LoVo (cell line): ENCODE results near the gene PDE4A.
"Not testable (repeated sequence)": the region's sequence is repeated elsewhere in the genome, so short reads cannot be mapped to it uniquely, and the experiment has no call there.

Source experiments
- DNase-seq: peaks from one replicate; pipeline ENCODE4 v3.0.0-alpha.2; 2016; ENCODE audit warnings: low spot score

PDE4A gene

DNA sequence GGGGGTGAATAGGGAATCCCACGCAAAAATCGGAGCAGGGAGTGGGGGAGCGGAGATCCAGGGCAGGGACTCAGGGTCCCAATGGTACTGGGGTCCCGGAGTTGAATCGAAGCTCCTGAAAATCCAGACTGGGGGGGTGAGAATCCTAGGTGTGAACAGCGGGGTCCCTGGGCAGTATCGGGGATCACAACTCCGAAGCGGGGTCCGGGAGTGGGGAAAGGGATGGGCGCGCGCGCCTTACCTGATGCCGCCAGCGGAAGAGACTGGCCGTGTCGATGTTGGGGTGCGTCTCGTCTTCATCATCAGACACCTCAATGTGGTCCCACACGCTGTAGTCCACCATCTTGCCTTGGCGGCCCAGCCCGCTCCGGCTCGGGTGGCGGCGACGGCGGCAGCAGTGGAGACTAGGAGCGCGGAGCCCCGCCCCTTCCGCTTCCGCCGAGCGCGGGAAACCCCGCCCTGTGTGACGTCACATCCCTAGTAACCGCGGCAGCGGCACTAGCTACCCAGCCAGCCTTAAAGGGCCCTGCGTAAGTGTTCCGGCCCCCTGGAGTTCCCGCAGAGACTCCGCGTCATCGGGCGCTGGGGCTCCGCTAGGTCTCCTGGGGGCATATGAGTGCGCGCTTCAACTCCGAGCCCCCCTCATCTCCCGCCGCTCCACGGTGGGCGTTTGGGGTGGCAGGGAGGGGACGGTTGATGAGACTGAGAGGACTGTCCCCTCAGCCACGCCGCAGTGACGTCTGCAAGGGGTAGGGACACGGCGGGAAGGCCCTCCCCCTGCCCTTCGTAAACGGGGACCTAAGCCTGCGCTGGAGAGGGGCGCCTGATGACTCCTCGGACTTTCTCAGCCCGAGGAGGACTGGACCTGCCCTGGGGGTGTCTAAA is 17.0 kb upstream of the PDE4A start, which contains the start of gene CDC37:
Gene CDC37, minus strand, starts transcription at position 406 of the 885 bp plus-strand sequence. Its CDS starts 63 bp downstream, at position 343.
- DNase-seq: peak; percentile 97

DNA sequence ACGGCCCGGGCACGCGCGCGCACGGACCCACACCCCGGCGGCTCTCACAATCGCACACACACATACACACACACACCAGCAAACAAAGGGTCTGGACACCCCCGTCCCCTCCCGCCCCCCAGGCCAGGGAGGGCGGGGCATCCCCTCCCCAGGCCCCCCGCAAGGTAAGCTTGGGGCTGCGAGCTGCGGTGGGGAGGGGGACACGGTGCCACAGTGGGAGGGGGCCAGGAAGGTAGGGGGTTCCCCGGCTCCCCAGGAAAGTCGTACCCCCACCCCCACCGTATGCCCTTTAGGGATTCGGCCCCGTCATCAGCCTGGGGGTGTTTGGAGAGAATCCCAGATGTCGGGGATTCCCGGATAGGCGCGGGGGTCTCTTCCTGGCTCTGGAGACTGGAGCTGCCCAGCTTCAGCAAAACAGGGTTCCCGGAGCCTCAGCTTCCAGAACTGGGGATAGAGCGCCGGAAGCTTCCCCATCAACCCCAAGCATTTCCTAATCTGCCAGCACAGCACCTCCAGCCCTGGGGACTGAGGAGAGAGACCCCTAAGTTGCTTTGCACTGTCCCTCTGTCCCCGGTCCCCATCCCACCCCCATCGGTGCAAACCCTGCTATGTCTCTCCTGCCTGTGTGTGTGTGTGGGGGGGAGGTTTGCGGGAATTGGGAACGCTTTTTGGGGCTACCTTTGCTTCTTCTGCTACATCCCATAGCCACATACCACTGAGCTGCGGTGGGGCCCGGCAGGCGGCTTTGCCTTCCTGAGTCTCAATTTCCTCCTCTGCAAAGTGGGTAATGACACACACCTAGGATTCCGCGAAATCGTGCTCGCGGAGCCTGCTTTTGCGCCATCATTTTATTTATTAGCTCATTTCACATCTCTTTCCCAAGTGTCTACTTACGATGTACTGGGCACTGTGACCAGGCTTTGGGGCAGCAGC is 15.2 kb upstream of the PDE4A start:
- DNase-seq: no peak

DNA sequence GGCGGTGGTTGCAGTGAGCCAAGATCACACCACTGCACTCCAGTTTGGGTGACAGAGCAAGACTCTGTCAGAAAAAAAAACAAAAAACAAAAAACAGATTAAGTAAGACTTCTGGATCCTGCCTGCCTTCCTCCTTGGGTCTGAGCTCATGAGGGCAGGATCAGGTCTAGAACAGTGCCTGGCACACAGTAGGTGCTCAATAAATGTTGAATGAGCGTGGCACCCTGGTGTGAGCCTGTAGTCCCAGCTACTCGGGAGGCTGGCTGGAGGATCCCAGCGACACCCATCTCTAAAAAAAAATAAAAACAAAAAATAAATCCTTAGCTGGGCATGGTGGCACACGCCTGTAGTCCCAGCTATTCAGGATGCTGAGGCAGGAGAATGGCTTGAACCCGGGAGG is 14.1 kb upstream of the PDE4A start:
- DNase-seq: no peak

DNA sequence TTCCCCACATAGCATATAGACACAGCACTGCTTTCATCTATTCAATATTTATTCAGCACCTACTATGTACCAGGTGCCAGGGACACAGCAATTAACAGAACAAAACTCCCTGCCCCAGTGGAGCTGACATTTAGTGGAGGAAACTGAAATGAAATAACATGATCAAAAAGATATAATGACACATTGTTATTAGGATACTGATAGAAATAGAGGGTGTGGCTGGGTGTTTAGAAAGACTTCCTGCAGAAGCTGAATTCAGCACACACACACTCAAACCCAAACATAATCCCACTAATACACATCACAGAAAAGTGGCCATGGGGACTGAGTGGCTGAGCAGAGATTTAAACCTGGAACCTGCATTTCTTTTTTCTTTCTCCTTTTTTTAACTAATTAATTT is 13.2 kb upstream of the PDE4A start:
- DNase-seq: no peak

DNA sequence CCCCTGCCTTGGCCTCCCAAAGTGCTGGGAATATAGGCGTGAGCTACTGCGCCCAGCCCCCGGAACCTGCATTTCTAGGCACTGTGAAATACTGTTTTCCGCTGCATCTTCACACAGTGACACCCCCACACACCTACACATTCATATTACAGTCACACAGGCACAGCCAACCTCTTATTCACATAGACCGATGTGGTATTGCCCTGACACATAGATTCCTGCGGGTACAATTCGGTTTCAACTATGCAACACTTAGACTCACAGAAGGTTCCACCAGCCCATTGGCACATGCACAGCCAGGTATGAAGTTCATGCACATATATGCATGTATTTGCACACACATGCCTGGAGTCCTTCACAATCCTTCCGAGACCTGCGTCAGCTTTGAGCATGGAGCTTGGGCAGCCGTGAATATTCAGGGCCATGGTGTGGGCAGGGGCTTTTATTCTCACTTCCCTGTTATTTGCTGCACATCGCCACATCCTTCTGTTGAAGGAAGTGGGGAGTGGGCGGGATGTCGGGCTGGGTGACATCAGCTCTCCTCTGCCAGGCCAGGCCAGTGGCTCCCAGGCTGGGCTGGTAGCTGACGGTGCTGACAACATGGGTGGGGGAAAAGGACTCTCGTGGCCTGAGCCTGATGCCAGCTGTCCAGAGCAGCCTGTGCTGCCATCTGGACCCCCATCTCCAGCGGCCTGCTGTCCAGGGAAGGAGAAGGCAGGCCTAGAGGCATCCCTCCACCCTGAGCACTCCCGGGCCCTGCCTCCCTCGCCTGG is 11.6 kb upstream of the PDE4A start:
- no peak for DNase-seq

DNA sequence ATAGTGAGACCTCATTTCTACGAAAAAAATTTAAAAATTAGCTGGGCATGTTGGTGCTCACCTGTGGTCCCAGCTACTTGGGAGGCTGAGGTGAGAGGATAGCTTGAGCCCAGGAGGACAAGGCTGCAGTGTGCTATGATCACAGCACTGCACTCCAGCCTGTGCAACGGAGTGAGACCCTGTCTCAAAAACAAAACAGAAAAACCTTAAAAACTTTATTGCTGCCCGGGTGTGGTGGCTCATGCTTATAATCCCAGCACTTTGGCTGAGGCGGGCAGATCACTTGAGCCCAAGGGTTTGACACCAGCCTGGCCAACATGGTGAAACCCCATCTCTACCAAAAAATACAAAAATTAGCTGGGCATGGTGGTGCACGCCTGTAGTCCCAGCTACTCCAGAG is 9.1 kb upstream of the PDE4A start:
- DNase-seq: not testable (repeated sequence)

DNA sequence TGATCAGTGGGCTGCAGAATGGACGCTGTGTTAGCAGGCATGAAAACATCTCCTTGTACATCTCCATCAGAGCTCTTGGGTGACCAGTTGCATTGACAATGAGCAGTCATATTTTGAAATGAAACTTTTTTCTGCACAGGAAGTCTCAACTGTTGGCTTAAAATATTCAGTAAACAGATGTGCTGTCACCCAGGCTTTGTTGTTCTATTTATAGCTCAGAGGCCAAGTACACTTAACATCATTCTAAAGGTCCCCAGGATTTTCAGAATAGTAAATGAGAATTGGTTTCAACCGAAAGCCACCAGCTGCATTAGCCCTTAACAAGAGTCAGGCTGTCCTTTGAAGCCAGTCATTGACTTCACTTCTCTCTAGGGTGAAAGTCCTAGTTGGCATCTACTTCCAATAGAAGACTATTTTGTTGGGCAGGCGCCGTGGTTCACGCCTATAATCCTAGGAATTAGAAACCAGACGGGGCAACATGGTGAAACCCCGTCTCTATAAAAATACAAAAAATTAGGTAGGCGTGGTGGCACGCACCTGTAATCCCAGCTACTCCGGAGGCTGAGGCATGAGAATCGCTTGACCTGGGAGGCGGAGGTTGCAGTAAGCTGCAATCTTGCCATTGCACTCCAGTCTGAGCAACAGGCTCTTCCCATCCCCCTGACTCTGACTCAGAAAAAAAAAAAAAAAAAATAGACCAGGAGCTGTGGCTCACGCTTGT is 7.9 kb upstream of the PDE4A start:
- no peak for DNase-seq

DNA sequence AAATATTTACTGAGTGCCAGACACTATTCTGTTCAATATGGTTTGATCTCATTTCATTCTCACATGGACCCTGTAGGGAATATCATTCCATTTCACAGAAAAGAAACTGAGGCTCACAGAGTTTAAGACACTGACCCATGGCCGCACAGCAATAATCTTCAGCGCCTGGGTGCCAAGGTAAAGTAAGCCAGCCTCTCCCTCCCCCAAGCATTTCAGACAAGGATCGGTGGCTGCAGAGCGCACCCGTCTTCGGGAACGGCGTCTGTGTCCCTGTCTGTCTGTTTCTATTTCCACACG is 4.3 kb upstream of the PDE4A start:
- no peak for DNase-seq

DNA sequence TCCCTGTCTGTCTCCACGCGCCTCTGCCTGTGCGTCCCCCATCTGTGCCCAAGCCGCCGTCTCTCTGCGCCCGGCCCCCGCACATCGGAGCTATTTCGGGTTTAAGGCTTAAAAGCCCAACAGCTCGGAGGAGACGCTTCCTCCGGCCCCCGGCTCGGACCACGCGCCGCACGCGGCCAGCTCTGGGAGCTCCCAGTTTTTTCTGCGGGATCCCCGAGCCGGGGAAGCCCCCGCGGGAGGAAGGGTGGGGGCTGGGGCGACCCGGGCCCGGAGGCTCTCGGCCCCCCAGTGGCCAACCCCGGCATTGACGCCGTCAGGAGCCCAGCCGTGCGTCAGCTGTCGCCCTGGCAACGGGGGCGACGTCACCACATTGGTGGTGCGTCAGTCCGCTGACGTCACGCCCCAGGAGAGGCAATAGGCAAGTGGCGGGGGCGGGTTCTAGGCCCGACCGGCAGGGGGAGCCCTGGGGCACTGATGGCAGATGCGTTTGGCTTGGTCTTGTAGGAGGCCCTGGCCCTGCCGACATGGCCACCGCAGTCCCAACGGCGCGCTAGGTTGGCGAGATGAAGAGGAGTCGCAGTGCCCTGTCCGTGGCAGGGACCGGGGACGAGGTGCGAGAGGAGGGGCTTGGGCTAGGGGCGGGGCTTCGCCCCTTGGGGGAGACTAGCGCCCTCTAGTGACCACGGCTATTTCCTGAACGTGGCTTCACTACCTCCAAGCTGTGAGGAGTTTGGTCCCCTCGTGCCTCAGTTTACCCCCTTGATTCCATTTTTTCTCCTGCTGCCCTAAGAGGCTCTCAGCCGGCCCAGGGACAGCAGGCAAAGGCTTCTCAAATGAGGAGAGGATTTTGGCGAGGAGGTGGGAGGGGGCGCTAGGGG is 3.7 kb upstream of the PDE4A start:
- peak; percentile 89 for DNase-seq

DNA sequence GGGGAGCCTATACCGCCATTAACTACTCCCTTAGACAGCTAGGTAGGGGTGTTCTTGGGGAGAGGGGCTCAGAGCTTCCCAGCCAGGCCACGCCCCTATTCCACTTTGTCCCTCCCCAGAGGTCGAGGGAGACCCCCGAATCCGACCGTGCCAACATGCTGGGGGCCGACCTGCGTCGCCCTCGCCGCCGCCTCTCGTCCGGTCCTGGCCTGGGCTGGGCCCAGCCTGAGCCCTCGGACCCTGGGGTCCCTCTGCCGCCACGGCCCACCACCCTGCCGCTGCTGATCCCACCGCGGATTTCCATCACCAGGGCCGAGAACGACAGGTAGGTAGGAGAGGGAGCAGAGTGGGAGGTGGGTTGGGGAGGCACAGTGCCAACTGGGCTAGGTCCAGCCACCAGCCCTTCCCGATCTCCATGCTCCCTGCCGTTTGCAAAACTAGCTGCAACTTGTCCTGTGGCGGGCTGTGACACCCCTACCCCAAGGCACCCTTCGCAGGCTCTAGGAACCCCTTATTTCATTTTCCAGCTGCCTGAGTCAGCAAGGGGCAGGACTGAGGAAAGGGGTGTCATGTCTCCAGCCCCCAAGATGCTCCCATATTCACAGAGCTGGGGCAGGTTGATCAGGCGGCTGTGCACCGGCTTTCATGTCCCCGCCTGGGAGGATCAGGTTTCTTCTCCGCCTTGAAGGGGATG is 2.6 kb upstream of the PDE4A start:
- no peak for DNase-seq

DNA sequence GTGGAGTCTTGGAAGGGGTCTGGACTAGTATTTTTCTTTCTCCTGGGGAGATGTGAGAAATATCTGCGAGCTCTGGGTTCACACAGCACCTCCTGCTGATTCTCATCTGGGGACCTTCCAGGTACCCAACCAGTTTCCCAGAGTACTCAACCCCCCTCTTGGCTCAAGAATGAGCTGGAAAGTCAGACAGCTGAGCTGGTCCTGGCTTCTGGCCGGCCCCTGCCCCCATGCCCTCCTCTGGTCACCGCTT is 2.2 kb upstream of the PDE4A start:
- no peak for DNase-seq

DNA sequence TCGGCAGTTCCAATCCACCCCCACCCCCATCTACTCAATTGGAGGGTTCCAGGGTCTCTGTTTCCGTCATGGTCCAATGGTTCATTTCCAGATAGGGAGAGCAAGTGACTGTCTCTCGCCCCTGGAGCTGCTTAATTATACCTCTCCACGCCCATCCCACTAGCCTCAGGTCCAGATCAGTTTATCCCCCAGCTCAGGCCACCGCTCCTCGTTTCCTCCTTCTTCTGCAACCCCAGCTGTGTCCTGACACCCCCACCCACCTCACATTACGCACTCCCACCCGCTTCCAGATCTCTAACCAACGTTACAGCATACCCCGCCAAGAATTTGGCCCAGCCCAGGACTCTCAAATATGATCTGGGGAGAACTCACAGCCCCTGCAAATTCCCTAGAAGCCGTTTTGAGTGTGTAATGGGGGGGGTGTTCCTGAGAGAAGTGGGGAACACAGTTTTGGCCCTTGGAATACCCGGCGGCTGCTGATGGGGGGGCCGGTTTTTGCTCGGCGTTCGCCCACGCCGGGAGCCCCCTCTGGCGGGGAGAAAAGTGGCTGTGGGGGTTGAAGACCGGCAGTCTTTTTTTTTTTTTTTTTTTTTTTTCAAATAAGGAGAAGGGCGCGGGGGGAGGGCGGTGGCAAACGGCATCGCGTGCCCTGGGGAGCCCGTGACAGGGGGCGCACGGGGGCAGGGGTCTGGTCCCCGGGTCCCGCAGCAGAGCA is 1.7 kb upstream of the PDE4A start:
- DNase-seq: no peak

DNA sequence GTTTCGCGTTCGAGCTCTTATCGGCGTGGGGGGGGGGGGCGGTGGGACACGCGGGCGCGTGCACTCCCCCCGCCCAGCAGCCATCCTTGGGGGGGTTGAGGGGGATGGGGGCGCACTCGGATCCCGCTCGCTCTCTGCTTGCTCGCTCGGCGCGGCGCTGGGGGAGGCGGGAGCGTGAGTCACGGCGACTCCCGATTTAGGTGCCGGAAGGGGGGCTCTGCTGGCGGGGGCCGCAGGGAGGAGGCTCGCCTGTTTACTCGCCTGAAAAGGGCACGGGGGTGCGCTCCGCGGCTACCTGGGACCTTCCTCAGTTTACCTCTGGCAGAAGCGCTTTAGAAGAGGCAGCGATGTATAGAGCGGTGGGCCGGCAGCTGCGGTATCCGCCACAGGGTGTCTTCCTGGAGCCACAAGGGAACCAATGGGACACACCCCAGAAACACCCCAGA is 1.1 kb upstream of the PDE4A start:
- DNase-seq: no peak

DNA sequence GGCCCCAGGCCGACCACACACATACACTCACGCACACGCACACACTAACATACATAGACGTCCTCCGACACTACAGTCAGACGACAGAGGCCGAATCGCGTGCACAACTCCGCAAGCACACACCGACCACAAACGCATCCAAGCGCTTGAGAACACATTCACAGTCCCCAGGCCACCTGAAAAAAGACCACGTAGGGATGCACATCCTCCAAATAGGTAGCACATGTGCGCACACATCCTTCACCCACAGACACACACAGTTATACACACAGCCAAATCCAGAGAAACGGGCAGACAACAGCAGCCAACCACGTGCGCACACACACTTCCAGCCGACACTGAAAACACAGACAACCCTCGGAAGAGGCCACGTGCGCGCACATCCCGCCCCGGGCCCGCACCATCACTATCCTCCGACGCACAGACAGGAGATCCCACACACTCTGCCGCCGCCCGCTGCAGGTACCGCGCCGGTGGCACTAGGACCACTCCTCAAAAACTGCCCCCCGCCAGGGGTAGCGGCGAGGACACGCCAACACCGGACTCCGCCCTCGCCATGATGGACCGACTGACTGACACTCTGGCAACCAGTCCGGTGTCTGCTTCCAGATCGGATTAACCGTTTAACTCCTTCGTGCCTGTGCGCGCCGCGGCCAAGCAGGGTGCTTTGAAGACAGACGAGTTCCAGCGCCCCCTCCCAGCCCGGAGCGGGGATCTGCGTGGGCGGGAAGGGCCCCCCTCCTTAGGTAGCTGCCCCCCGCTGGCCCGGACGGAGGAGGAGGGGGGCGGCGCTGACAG is 493 bp upstream of the PDE4A start:
- DNase-seq: peak; percentile 34

DNA sequence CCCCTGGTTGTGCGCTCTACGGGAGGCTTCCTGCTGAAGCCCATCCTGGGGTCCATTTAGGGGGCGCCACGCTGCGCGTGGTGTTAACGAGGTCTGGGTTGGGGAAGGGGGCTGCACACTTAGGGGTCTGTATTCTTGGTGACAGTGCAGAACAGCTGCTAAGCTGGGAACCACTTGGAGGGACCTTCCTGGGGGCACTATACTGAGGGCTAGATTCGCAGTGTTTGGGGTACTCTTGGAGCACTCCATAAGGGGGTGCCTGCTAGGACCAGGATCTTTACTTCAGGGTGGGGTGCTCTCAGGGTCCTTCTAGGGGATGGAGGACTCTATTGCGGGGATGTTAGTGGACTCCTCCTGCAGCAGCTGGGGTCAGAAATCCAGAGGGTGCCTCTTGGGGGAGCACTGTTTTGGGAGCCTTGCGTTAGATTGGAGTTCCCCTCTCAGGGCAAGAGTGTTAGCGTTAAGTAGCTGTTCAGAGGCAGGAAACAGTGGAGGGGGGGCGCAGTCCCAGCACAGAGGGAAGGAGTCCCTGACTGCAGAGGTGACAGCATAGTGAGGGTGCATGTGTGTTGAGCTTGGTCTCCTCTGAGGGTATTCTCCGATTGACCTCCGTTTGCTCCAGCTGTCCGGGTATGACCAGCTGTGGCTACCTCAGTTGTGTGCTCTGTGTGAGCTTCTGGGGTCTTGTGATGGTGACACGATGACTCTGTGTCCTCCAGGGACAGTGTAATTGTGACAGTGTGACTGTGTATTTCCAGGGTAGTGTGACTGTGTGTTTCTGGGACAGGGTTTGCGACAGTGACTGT is 1.1 kb downstream of the PDE4A start:
- DNase-seq: no peak

DNA sequence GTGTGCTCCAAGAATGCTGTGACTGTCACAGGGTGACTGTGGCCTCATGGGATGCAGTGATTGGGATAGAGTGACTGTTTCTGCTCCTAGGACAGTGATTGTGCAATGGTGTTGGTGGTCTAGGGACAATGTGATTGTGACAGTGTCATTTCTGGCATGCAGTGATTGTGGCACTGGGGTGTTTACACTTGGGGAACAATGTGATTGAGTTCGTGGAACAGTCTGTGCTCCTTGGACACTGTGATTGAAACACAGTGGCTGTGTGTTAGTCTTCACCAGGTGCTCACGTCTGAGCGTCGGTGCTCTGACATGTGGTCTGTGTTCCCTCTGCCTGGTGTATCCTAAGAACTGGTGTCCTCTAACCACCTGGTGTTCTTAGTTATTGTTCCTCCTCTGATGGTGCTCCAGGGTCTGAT is 1.7 kb downstream of the PDE4A start:
- no peak for DNase-seq

DNA sequence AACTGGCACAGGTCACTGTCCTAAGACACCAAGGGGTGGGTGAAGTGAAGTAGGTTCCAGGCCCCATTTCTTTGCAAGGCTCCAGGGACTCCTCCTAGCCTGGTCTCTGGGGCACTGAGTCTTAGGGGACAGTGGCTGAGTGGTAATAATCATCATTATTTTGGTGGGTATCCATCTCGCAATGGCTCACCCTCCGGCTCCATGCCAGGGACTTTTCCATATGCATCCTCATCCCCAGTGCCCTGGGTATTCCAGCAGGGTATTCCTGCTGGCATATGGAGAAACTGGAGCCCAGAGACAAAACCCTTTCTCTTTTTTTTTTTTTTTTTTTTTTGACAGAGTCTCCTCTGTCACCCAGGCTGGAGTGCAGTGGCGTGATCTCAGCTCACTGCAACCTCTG is 2.5 kb downstream of the PDE4A start:
- no peak for DNase-seq
